Measurements from ENCODE around the gene ACYP2.

The ACYP2 gene

GRCh38 chr2:54099370-54099769, 16.0 kb upstream of the ACYP2 start:
- no peak for TF ChIP-seq BCL11B (tag by site-specific recombination; IDR thresholded peaks at IDR 0.05; ENCODE audit: low read depth)
- TF ChIP-seq KLF16 (tag by site-specific recombination; IDR thresholded peaks at IDR 0.05) = no peak
- TF ChIP-seq ZNF529 (tag by site-specific recombination; IDR thresholded peaks at IDR 0.05; ENCODE audit: insufficient replicate concordance) = no peak
- no peak for TF ChIP-seq ZNF10 (tag by site-specific recombination; IDR thresholded peaks at IDR 0.05)
- no peak for TF ChIP-seq ZNF37A (tag by site-specific recombination; IDR thresholded peaks at IDR 0.05)
- no peak for TF ChIP-seq ZSCAN18 (tag by site-specific recombination; IDR thresholded peaks at IDR 0.05)
- no peak for TF ChIP-seq PRDM6 (tag by site-specific recombination; IDR thresholded peaks at IDR 0.05)
- TF ChIP-seq ZNF354C (tag by site-specific recombination; IDR thresholded peaks at IDR 0.05; ENCODE audit: borderline replicate concordance, low read depth) = no peak
- H3K27ac ChIP-seq (ENCODE audit: extremely low read depth, low read depth, low read length) = no peak overlapping the region
- ChIA-PET POLR2A (no interaction called here), CTCF (interaction anchor here (0.7 kb wide), 1 partner anchor 24 kb away, joined by 3 read pairs; no protein-coding TSS in a partner anchor)
- H3K4me1 ChIP-seq (ENCODE audit: control insufficient read depth, insufficient read depth, low read length) = no peaks in the 10 kb centered on the region
- no peak overlapping the region for H3K4me3 ChIP-seq (ENCODE audit: low read depth, low read length)
- no peaks in the 10 kb centered on the region for H3K36me3 ChIP-seq (ENCODE audit: control insufficient read depth in 2 of 2, insufficient read depth in 1 of 2, low read length in 2 of 2)
- H3K9me3 ChIP-seq (ENCODE audit: control insufficient read depth, insufficient read depth, low read depth, low read length) = no peaks in the 10 kb centered on the region

- Histone ChIP-seq H3K27ac (ENCODE audit: extremely low read depth, low read depth, low read length) (no peak overlapping the region), H3K4me1 (ENCODE audit: control insufficient read depth, insufficient read depth, low read length) (no peaks in the 10 kb centered on the region), H3K9me3 (ENCODE audit: control insufficient read depth, insufficient read depth, low read depth, low read length) (no peaks in the 10 kb centered on the region), H3K4me3 (ENCODE audit: low read depth, low read length) (no peak overlapping the region), H3K36me3 (ENCODE audit: control insufficient read depth in 2 of 2, insufficient read depth in 1 of 2, low read length in 2 of 2) (no peaks in the 10 kb centered on the region)
- CTCF ChIA-PET = interaction anchor here (0.7 kb wide), 1 partner anchor 25 kb away, joined by 3 read pairs; no protein-coding TSS in a partner anchor
- POLR2A ChIA-PET = no interaction called here
- 0 out of 2 replicates have a peak, but pooled peaks have one; percentile 40 for TF ChIP-seq SCRT2 (tag by site-specific recombination; IDR thresholded peaks at IDR 0.05)
- TF ChIP-seq ZNF404 (tag by site-specific recombination; IDR thresholded peaks at IDR 0.05) = no peak
Observed at GRCh38 chr2:54099829-54100585, 15.4 kb upstream of the ACYP2 start.

GRCh38 chr2:54100772-54101171, 14.6 kb upstream of the ACYP2 start:
- Histone ChIP-seq H3K4me3 (ENCODE audit: low read depth, low read length) (no peak overlapping the region), H3K36me3 (ENCODE audit: control insufficient read depth in 2 of 2, insufficient read depth in 1 of 2, low read length in 2 of 2) (no peaks in the 10 kb centered on the region), H3K9me3 (ENCODE audit: control insufficient read depth, insufficient read depth, low read depth, low read length) (no peaks in the 10 kb centered on the region), H3K4me1 (ENCODE audit: control insufficient read depth, insufficient read depth, low read length) (no peaks in the 10 kb centered on the region), H3K27ac (ENCODE audit: extremely low read depth, low read depth, low read length) (no peak overlapping the region)
- ChIA-PET POLR2A (no interaction called here), CTCF (no interaction called here)
- TF ChIP-seq ZNF639 (tag by site-specific recombination; IDR thresholded peaks at IDR 0.05) = no peak
- no peak for TF ChIP-seq KLF1 (tag by site-specific recombination; IDR thresholded peaks at IDR 0.05)
- TF ChIP-seq HOXD13 (CRISPR knock-in tag; IDR thresholded peaks at IDR 0.05; ENCODE audit: borderline replicate concordance) = no peak
- no peak for TF ChIP-seq ZNF548 (tag by site-specific recombination; IDR thresholded peaks at IDR 0.05)
- TF ChIP-seq ZNF600 (tag by site-specific recombination; IDR thresholded peaks at IDR 0.05) = no peak
- no peak for TF ChIP-seq FEZF1 (tag by site-specific recombination; IDR thresholded peaks at IDR 0.05)
- TF ChIP-seq BCL6B (tag by site-specific recombination; IDR thresholded peaks at IDR 0.05) = no peak
- no peak for TF ChIP-seq ATF2 (tag by site-specific recombination; IDR thresholded peaks at IDR 0.05; ENCODE audit: low read depth)
- TF ChIP-seq ZNF571 (tag by site-specific recombination; IDR thresholded peaks at IDR 0.05) = no peak
- TF ChIP-seq ZFP37 (tag by site-specific recombination; IDR thresholded peaks at IDR 0.05) = no peak
- no peak for TF ChIP-seq ZNF302 (tag by site-specific recombination; IDR thresholded peaks at IDR 0.05; ENCODE audit: low read depth)
- TF ChIP-seq ZIC2 (tag by site-specific recombination; IDR thresholded peaks at IDR 0.05) = no peak

Data from HEK293 (cell line).